Small intestine (tissue), 7 donors: ENCODE measurements around the gene TMA7B. TPM values are rescaled to one million over a fixed set of nuclear protein-coding genes. Genes with fewer than 3 reads are reported as not detected.

Experiments used
- DNase-seq, 2 donors: peaks; one replicate each; pipeline versions ENCODE4 v3.0.0 to v3.0.0-alpha.2; 2013
- FAIRE-seq: peaks from 2 replicates; lab custom pipeline; 2012; peaks lifted over from hg19 to GRCh38; lab: Jason Lieb, UNC
- H3K27ac ChIP-seq, 3 donors: one replicate each; pipeline ENCODE4 v1.5.1; 2013; ENCODE audit warnings: low read length in 2 of 3, mild to moderate bottlenecking in 2 of 3, control low read depth in 1 of 3, inconsistent platforms in 1 of 3, low read depth in 1 of 3, moderate library complexity in 1 of 3
- H3K27me3 ChIP-seq, 3 donors: one replicate each; pipeline ENCODE4 v1.6.1; 2013; ENCODE audit warnings: low read length in 3 of 3, inconsistent platforms in 1 of 3; ENCODE audit not compliant: control insufficient read depth in 3 of 3, insufficient read depth in 3 of 3
- H3K36me3 ChIP-seq, 3 donors: one replicate each; pipeline ENCODE4 v1.6.1; 2013; ENCODE audit warnings: low read length in 3 of 3, inconsistent platforms in 1 of 3, low read depth in 1 of 3, mild to moderate bottlenecking in 1 of 3, moderate library complexity in 1 of 3; ENCODE audit not compliant: control insufficient read depth in 3 of 3, insufficient read depth in 2 of 3
- H3K4me1 ChIP-seq, 3 donors: one replicate each; pipeline ENCODE4 v1.6.1; 2013; ENCODE audit warnings: low read length in 2 of 3, inconsistent platforms in 1 of 3, low read depth in 1 of 3, mild to moderate bottlenecking in 1 of 3, moderate library complexity in 1 of 3; ENCODE audit not compliant: control insufficient read depth in 3 of 3, insufficient read depth in 2 of 3
- H3K4me3 ChIP-seq, 3 donors: one replicate each; pipeline ENCODE4 v1.5.1; 2013; ENCODE audit warnings: low read length in 3 of 3, control low read depth in 1 of 3, inconsistent platforms in 1 of 3, low read depth in 1 of 3, mild to moderate bottlenecking in 1 of 3, moderate library complexity in 1 of 3
- H3K9me3 ChIP-seq, 2 donors: one replicate each; pipeline ENCODE4 v1.6.1; 2013; ENCODE audit warnings: low read depth in 1 of 2, low read length in 1 of 2; ENCODE audit not compliant: control insufficient read depth in 2 of 2, insufficient read depth in 1 of 2
- WGBS, 3 donors: extraction: QIAGEN DNeasy Blood & Tissue Kit; methylation state at CpG; one replicate each; pipeline ENCODE4 v1.1.7; 2013; 5-methylcytosine and 5-hydroxymethylcytosine counted together
- polyA plus RNA-seq, 4 donors: library from polyadenylated mRNA; stranded (reverse) in 3 of 4; unstranded in 1 of 4; fragments of 200-250 nt in 3 of 4; fragments of 120-200 nt in 1 of 4; gene quantifications; one replicate each; pipeline versions ENCODE4 v1.2.1 to v1.2.3, GENCODE V29; 2013
- donor health status: healthy with polysubstance abuse.
- donor health status: control.
- donor health status: control.
- donor health status: Bipolar disorder and iron deficiency.
- donor health status: healthy.

Gene TMA7B
- polyA plus RNA-seq, 4 donors, result 0.04 to 0.54 (median 0.15) TPM; not detected in 1

- Histone ChIP-seq H3K9me3 (no peaks in the 10 kb centered on the region), H3K4me1 (no peaks in the 10 kb centered on the region), H3K36me3 (no peaks in the 10 kb centered on the region), H3K4me3 (no peak overlapping the region), H3K27me3 (no peaks in the 10 kb centered on the region), H3K27ac (no peak overlapping the region)
- FAIRE-seq (no peak), DNase-seq (no peak)
- 27 to 53% (median 41%) methylated on average over 3 of the region's 3 CpGs for WGBS, 3 donors
These were observed 22.3 kb upstream of the TMA7B start for GRCh38 chr22:39937906-39938305.

- no peak overlapping the region for H3K4me3 ChIP-seq
- no peaks in the 10 kb centered on the region for H3K27me3 ChIP-seq
- peak overlapping the region in 1 of 3 donors; percentile 50 for H3K27ac ChIP-seq
- H3K4me1 ChIP-seq, result no peaks in the 10 kb centered on the region
- 77 to 84% (median 81%) methylated on average over 14 of the region's 14 CpGs for WGBS, 3 donors
- no peak for FAIRE-seq
- no peak for DNase-seq
- H3K9me3 ChIP-seq, result no peaks in the 10 kb centered on the region
- H3K36me3 ChIP-seq, result no peaks in the 10 kb centered on the region
These were observed 21.6 kb upstream of the TMA7B start for GRCh38 chr22:39938509-39939111.

- Histone ChIP-seq H3K27ac (no peak overlapping the region), H3K27me3 (no peaks in the 10 kb centered on the region), H3K9me3 (no peaks in the 10 kb centered on the region), H3K4me3 (no peak overlapping the region), H3K36me3 (no peaks in the 10 kb centered on the region), H3K4me1 (no peaks in the 10 kb centered on the region)
- DNase-seq, result no peak
- no peak for FAIRE-seq
- 84 to 93% (median 91%) methylated on average over 3 of the region's 3 CpGs for whole genome bisulfite sequencing, 3 donors
These were observed 20.4 kb upstream of the TMA7B start for GRCh38 chr22:39939830-39940229.

GRCh38 chr22:39940757-39941305 is 19.4 kb upstream of the TMA7B start:
- Histone ChIP-seq H3K36me3 (no peaks in the 10 kb centered on the region), H3K27ac (no peak overlapping the region), H3K4me3 (no peak overlapping the region), H3K27me3 (no peaks in the 10 kb centered on the region), H3K9me3 (no peaks in the 10 kb centered on the region), H3K4me1 (no peaks in the 10 kb centered on the region)
- no peak for FAIRE-seq
- WGBS, 3 donors, result 66 to 75% (median 74%) methylated on average over 9 of the region's 9 CpGs
- DNase-seq, result no peak

- Histone ChIP-seq H3K27ac (no peak overlapping the region), H3K36me3 (no peaks in the 10 kb centered on the region), H3K27me3 (no peaks in the 10 kb centered on the region), H3K9me3 (no peaks in the 10 kb centered on the region), H3K4me1 (peaks cover 0 to 2% (median 0%) of the 10 kb centered on the region in 3 donors), H3K4me3 (no peak overlapping the region)
- FAIRE-seq (no peak), DNase-seq (no peak)
- WGBS, 3 donors, result 79 to 91% (median 87%) methylated on average over 2 of the region's 2 CpGs
These were observed 18.6 kb upstream of the TMA7B start for GRCh38 chr22:39941601-39942000.

- H3K36me3 ChIP-seq, result no peaks in the 10 kb centered on the region
- H3K4me3 ChIP-seq, result no peak overlapping the region
- H3K27ac ChIP-seq, result no peak overlapping the region
- peaks cover 0 to 12% (median 0%) of the 10 kb centered on the region in 3 donors for H3K4me1 ChIP-seq
- FAIRE-seq, result no peak
- no peaks in the 10 kb centered on the region for H3K27me3 ChIP-seq
- DNase-seq, result no peak
- 76 to 79% (median 79%) methylated on average over 8 of the region's 8 CpGs for WGBS, 3 donors
- no peaks in the 10 kb centered on the region for H3K9me3 ChIP-seq
These were observed 17.6 kb upstream of the TMA7B start for GRCh38 chr22:39942439-39943230.

GRCh38 chr22:39943337-39943736 is 16.9 kb upstream of the TMA7B start:
- no peak overlapping the region for H3K4me3 ChIP-seq
- DNase-seq, result no peak
- no peaks in the 10 kb centered on the region for H3K27me3 ChIP-seq
- H3K36me3 ChIP-seq, result no peaks in the 10 kb centered on the region
- no peak for FAIRE-seq
- WGBS, 3 donors, result 81 to 87% (median 86%) methylated on average over 5 of the region's 5 CpGs
- peaks cover 0 to 14% (median 0%) of the 10 kb centered on the region in 3 donors for H3K4me1 ChIP-seq
- H3K9me3 ChIP-seq, result no peaks in the 10 kb centered on the region
- no peak overlapping the region for H3K27ac ChIP-seq

GRCh38 chr22:39943953-39944872 is 16.0 kb upstream of the TMA7B start:
- DNase-seq (no peak), FAIRE-seq (no peak)
- Histone ChIP-seq H3K9me3 (no peaks in the 10 kb centered on the region), H3K27ac (peak overlapping the region in 1 of 3 donors; percentile 37), H3K4me1 (peaks cover 0 to 14% (median 0%) of the 10 kb centered on the region in 3 donors), H3K36me3 (no peaks in the 10 kb centered on the region), H3K4me3 (no peak overlapping the region), H3K27me3 (no peaks in the 10 kb centered on the region)
- WGBS, 3 donors, result 86 to 92% (median 87%) methylated on average over 11 of the region's 11 CpGs
